Endothelial cell of umbilical vein (primary cell): ENCODE data around the gene ATRIP. TPM values are rescaled to one million over a fixed set of nuclear protein-coding genes. Genes with fewer than 3 reads are reported as not detected.
"Not testable (repeated sequence)": the region's sequence is repeated elsewhere in the genome, so short reads cannot be mapped to it uniquely, and the experiment has no call there.

Experiments used
- BruUV-seq: library from RNA; stranded (reverse); fragments of 400-500 nt; replicated peaks from 2 replicates; lab custom pipeline; 2021; lab: Mats Ljungman, UMichigan
- CTCF ChIA-PET: fragments of 300-600, 350-600 bp; sonication (Branson Sonifier 250); formaldehyde crosslinking; loops from one replicate; lab custom pipeline; 2021; ENCODE audit warnings: antibody characterized with exemption, inconsistent platforms; lab: Charles Lee
- POLR2A ChIA-PET: fragments of 300-600, 350-600 bp; sonication (Branson Sonifier 250); formaldehyde crosslinking; loops from one replicate; lab custom pipeline; 2021; ENCODE audit warnings: antibody characterized with exemption, inconsistent platforms; lab: Charles Lee
- DNase-seq: peaks from one replicate; pipeline ENCODE4 v3.0.0-alpha.2; 2011; ENCODE audit warnings: low read depth, low spot score
- FAIRE-seq: peaks from 2 replicates; lab custom pipeline; 2011; peaks lifted over from hg19 to GRCh38; lab: Jason Lieb, UNC
- H2AFZ ChIP-seq: 2 replicates; pipeline ENCODE4 v1.6.0; 2012; ENCODE audit warnings: low read depth, low read length, control low read depth, inconsistent platforms
- H3K27ac ChIP-seq: 2 replicates; pipeline ENCODE4 v1.5.1; 2011; ENCODE audit warnings: low read depth, mild to moderate bottlenecking, control low read depth, low read length, moderate library complexity; ENCODE audit not compliant: insufficient read depth
- H3K27me3 ChIP-seq, 2 experiments: 2 replicates each; pipeline versions ENCODE4 v1.6.0 to v1.6.1; 2011; ENCODE audit warnings: low read length in 2 of 2, mixed read lengths in 1 of 2; ENCODE audit not compliant: control insufficient read depth in 2 of 2, insufficient read depth in 2 of 2
- H3K36me3 ChIP-seq, 2 experiments: 2 replicates in 1 of 2; 3 replicates in 1 of 2; pipeline ENCODE4 v1.5.1; 2011; ENCODE audit warnings: low read length in 2 of 2, mild to moderate bottlenecking in 1 of 2, moderate library complexity in 1 of 2; ENCODE audit not compliant: control insufficient read depth in 2 of 2, insufficient read depth in 2 of 2; ENCODE audit errors: extremely low read depth in 1 of 2
- H3K4me1 ChIP-seq: 3 replicates; pipeline ENCODE4 v1.5.1; 2011; ENCODE audit warnings: mild to moderate bottlenecking, low read length; ENCODE audit not compliant: control insufficient read depth, insufficient read depth; ENCODE audit errors: extremely low read depth
- H3K4me2 ChIP-seq: 2 replicates; pipeline ENCODE4 v1.6.1; 2011; ENCODE audit warnings: low read length, control low read depth, mixed read lengths; ENCODE audit not compliant: insufficient read depth
- H3K4me3 ChIP-seq, 3 experiments: fragments of 200-600 bp in 1 of 3; sonication (generic), shearing (Covaris generic) in 1 of 3; replicated peaks in 1 of 3; 2 replicates each; pipeline ENCODE4 v1.5.1; 2011 to 2016; ENCODE audit warnings: control low read depth in 3 of 3, low read length in 3 of 3, mild to moderate bottlenecking in 2 of 3, inconsistent platforms in 1 of 3, low read depth in 1 of 3, moderate library complexity in 1 of 3; ENCODE audit not compliant: insufficient read depth in 1 of 3
- H3K79me2 ChIP-seq: 2 replicates; pipeline ENCODE4 v1.6.0; 2012; ENCODE audit warnings: low read length, inconsistent platforms; ENCODE audit not compliant: control insufficient read depth, insufficient read depth
- H3K9ac ChIP-seq: replicated peaks from 2 replicates; pipeline ENCODE3; 2011; ENCODE audit warnings: low read length, control low read depth; ENCODE audit not compliant: insufficient read depth; ENCODE audit errors: extremely low read depth
- H3K9me1 ChIP-seq: replicated peaks from 3 replicates; pipeline ENCODE4 v1.6.0; 2011; ENCODE audit warnings: mild to moderate bottlenecking, low read length; ENCODE audit not compliant: control insufficient read depth, insufficient read depth; ENCODE audit errors: extremely low read depth
- H3K9me3 ChIP-seq: replicated peaks from 2 replicates; pipeline ENCODE4 v1.5.1; 2012; ENCODE audit warnings: low read length, inconsistent platforms; ENCODE audit not compliant: control insufficient read depth, insufficient read depth
- H4K20me1 ChIP-seq: replicated peaks from 2 replicates; pipeline ENCODE3; 2011; ENCODE audit warnings: mild to moderate bottlenecking, low read length; ENCODE audit not compliant: control insufficient read depth, insufficient read depth; ENCODE audit errors: extremely low read depth
- CTCF ChIP-seq, 2 donors: IDR thresholded peaks; 1 replicate in 1 of 2; 2 replicates in 1 of 2; pipeline ENCODE4 v1.5.1; 2011; ENCODE audit warnings: low read length in 2 of 2, mild to moderate bottlenecking in 2 of 2, moderate library complexity in 2 of 2, control low read depth in 1 of 2, inconsistent platforms in 1 of 2, low read depth in 1 of 2; ENCODE audit not compliant: insufficient read depth in 1 of 2; ENCODE audit errors: extremely low read depth in 1 of 2
- EZH2 ChIP-seq: IDR thresholded peaks from 2 replicates; pipeline ENCODE4 v1.6.1; 2012; ENCODE audit warnings: borderline replicate concordance, low read depth, mild to moderate bottlenecking, moderate library complexity, low read length, inconsistent platforms; ENCODE audit not compliant: severe bottlenecking
- FOS ChIP-seq: IDR thresholded peaks from 2 replicates; pipeline ENCODE4 v1.6.1; 2011; ENCODE audit warnings: mild to moderate bottlenecking, low read length, moderate library complexity, borderline replicate concordance; ENCODE audit not compliant: insufficient read depth
- GATA2 ChIP-seq: IDR thresholded peaks from 2 replicates; pipeline ENCODE4 v1.7.0; 2011; ENCODE audit warnings: low read depth, mild to moderate bottlenecking, moderate library complexity, mixed read lengths, low read length; ENCODE audit not compliant: insufficient read length, insufficient read depth
- JUN ChIP-seq: IDR thresholded peaks from 2 replicates; pipeline ENCODE4 v1.6.1; 2011; ENCODE audit warnings: borderline replicate concordance, low read depth; ENCODE audit not compliant: insufficient read length, insufficient read depth
- MYC ChIP-seq: IDR thresholded peaks from one replicate; pipeline ENCODE4 v1.6.1; 2011; ENCODE audit warnings: mild to moderate bottlenecking, low read depth, low read length
- POLR2AphosphoS5 ChIP-seq: IDR thresholded peaks from 2 replicates; pipeline ENCODE4 v1.6.1; 2012; ENCODE audit warnings: low read depth, mild to moderate bottlenecking, control low read depth, low read length, moderate library complexity; ENCODE audit not compliant: insufficient read depth
- dilution Hi-C: fragments of 300-500 bp; cut with MboI; formaldehyde crosslinking; loops from one replicate; pipeline ENCODE4 v1.15.0; 2019; ENCODE audit warnings: low sequenced_read_pairs; ENCODE audit not compliant: extremely low pct_ligation_motif_present
- intact Hi-C: fragments of 100-400 bp; cut with micrococcal nuclease; formaldehyde crosslinking; loops from one replicate; pipeline ENCODE4 v1.10.0; 2022
- polyA plus RNA-seq, 4 experiments: library from polyadenylated mRNA; depleted of rRNA in 3 of 4; stranded (reverse) in 3 of 4; unstranded in 1 of 4; fragments of >200 nt; gene quantifications; 2 replicates each; pipeline versions ENCODE4 v1.2.1 to v1.2.3, GENCODE V29; 2011 to 2012; ENCODE audit warnings: missing spikeins in 1 of 4
- total RNA-seq: library from RNA; stranded (reverse); gene quantifications from 2 replicates; pipeline ENCODE4 v1.2.3, GENCODE V29; 2021
- TF ChIP-seq, protein P1 (sequence below): IDR thresholded peaks from 2 replicates; pipeline ENCODE4 v1.6.1; 2011; ENCODE audit not compliant: insufficient read depth, insufficient read length

ATRIP gene
- total and polyA plus RNA-seq, 2 donors (not counting 3 experiments of a cell fraction or from before 2014, with no cell fraction given): 10.6 to 14.7 TPM

GRCh38 chr3:48478626-48479555 lies 32.4 kb downstream of the ATRIP start:
- no peaks in the 10 kb centered on the region for H3K79me2 ChIP-seq
- no peak for FAIRE-seq
- H3K27ac ChIP-seq: no peak overlapping the region
- H3K9ac ChIP-seq: no peak overlapping the region
- H2AFZ ChIP-seq: no peak overlapping the region
- H3K27me3 ChIP-seq: no peaks in the 10 kb centered on the region
- no peaks in the 10 kb centered on the region for H4K20me1 ChIP-seq
- H3K36me3 ChIP-seq: peaks cover 0 to 9% of the 10 kb centered on the region in 2 experiments
- H3K4me2 ChIP-seq: no peak overlapping the region
- H3K9me3 ChIP-seq: no peaks in the 10 kb centered on the region
- ChIA-PET POLR2A (no interaction called here), CTCF (no interaction called here)
- TF ChIP-seq, protein P1, sequence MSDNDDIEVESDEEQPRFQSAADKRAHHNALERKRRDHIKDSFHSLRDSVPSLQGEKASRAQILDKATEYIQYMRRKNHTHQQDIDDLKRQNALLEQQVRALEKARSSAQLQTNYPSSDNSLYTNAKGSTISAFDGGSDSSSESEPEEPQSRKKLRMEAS: no peak
- no peak for TF ChIP-seq EZH2
- no peak for TF ChIP-seq MYC
- no peak for TF ChIP-seq FOS
- TF ChIP-seq GATA2: no peak
- no peak for TF ChIP-seq JUN
- no peak for TF ChIP-seq CTCF (IDR thresholded peaks at IDR 0.05; ENCODE audit: extremely low read depth in 1 of 2, insufficient read depth in 1 of 2, low read depth in 1 of 2, low read length in 2 of 2)
- TF ChIP-seq POLR2AphosphoS5: no peak
- H3K9me1 ChIP-seq: no peaks in the 10 kb centered on the region
- dilution Hi-C loops: no loop called here
- no peaks in the 10 kb centered on the region for H3K4me1 ChIP-seq
- DNase-seq: peak; percentile 31
- no peak overlapping the region for H3K4me3 ChIP-seq
- intact Hi-C loops: no loop called here
- BruUV-seq: no TSS peak

GRCh38 chr3:48480891-48481290 lies 34.4 kb downstream of the ATRIP start:
- H3K79me2 ChIP-seq, H3K4me2 ChIP-seq, H3K27me3 ChIP-seq, H3K36me3 ChIP-seq, H2AFZ ChIP-seq, dilution Hi-C loops, FAIRE-seq, H3K9me3 ChIP-seq, H3K4me3 ChIP-seq, intact Hi-C loops, H3K9me1 ChIP-seq, H3K9ac ChIP-seq, H3K27ac ChIP-seq, H4K20me1 ChIP-seq, DNase-seq, H3K4me1 ChIP-seq, POLR2A ChIA-PET, BruUV-seq: not testable (repeated sequence)
- CTCF ChIA-PET: interaction anchor here (1.0 kb wide), 1 partner anchor 45 kb away, joined by 3 read pairs; no protein-coding TSS in a partner anchor
